DOHH2 (cell line): ENCODE results near the gene RAB43.

ENCODE experiments used
- CTCF ChIP-seq: fragments of 200-600 bp; sonication (generic); IDR thresholded peaks from one replicate; pipeline ENCODE4 v1.5.1; 2014; ENCODE audit warnings: antibody characterized with exemption, mild to moderate bottlenecking, low read depth, low read length; ENCODE audit not compliant: poor library complexity, severe bottlenecking
- EZH2phosphoT487 ChIP-seq: fragments of 200-600 bp; sonication (generic); IDR thresholded peaks from 2 replicates; pipeline ENCODE4 v1.6.1; 2017; ENCODE audit warnings: borderline replicate concordance, mild to moderate bottlenecking, antibody characterized with exemption, low read length, moderate library complexity, mixed read lengths

GRCh38 chr3:129132097-129132866 is 10.7 kb upstream of the RAB43 start:
- TF ChIP-seq CTCF (no peak), EZH2phosphoT487 (no peak)
